Spleen (tissue), 11 donors: Measurements from ENCODE around the gene TTLL12. TPM values are rescaled to one million over a fixed set of nuclear protein-coding genes. Genes with fewer than 3 reads are reported as not detected.

Source experiments
- DNase-seq: peaks from one replicate; pipeline ENCODE4 v3.0.0-alpha.2; 2020
- H3K27ac ChIP-seq, 8 donors: fragments of 200-600 bp; sonication (generic) in 7 of 8; 1 replicate in 4 of 8; 2 replicates in 4 of 8; pipeline versions ENCODE4 v1.5.0 to v1.8.0; 2016 to 2021; ENCODE audit warnings: inconsistent platforms in 4 of 8, mild to moderate bottlenecking in 4 of 8, moderate library complexity in 1 of 8
- H3K27me3 ChIP-seq, 7 donors: fragments of 200-600 bp; sonication (generic) in 6 of 7; replicated peaks in 1 of 7; 1 replicate in 4 of 7; 2 replicates in 3 of 7; pipeline versions ENCODE4 v1.5.0 to v1.8.0; 2016 to 2021; ENCODE audit warnings: inconsistent platforms in 3 of 7, mild to moderate bottlenecking in 1 of 7
- H3K36me3 ChIP-seq, 6 donors: fragments of 200-600 bp; sonication (generic) in 5 of 6; 1 replicate in 4 of 6; 2 replicates in 2 of 6; pipeline versions ENCODE4 v1.5.0 to v1.8.0; 2016 to 2021; ENCODE audit warnings: inconsistent platforms in 2 of 6
- H3K4me1 ChIP-seq, 6 donors: fragments of 200-600 bp; sonication (generic) in 5 of 6; 1 replicate in 3 of 6; 2 replicates in 3 of 6; pipeline versions ENCODE4 v1.5.0 to v1.8.0; 2016 to 2021; ENCODE audit warnings: inconsistent platforms in 3 of 6
- H3K4me3 ChIP-seq, 8 donors: fragments of 200-600 bp; sonication (generic) in 7 of 8; 1 replicate in 4 of 8; 2 replicates in 4 of 8; pipeline versions ENCODE4 v1.5.0 to v1.8.0; 2016 to 2021; ENCODE audit warnings: inconsistent platforms in 4 of 8, mild to moderate bottlenecking in 4 of 8, moderate library complexity in 2 of 8
- H3K9me3 ChIP-seq, 8 donors: fragments of 200-600 bp; sonication (generic) in 7 of 8; 1 replicate in 4 of 8; 2 replicates in 4 of 8; pipeline versions ENCODE4 v1.5.0 to v1.8.0; 2016 to 2021; ENCODE audit warnings: inconsistent platforms in 4 of 8
- CTCF ChIP-seq, 11 experiments: fragments of 200-600 bp in 7 of 11; fragments of 450-650 bp in 4 of 11; sonication (generic) in 4 of 11; IDR thresholded peaks in 8 of 11; conservative IDR thresholded peaks in 3 of 11; 1 replicate in 7 of 11; 2 replicates in 4 of 11; pipeline versions ENCODE4 v1.4.0 to v1.8.0; 2016 to 2021; ENCODE audit warnings: antibody characterized with exemption in 11 of 11, inconsistent platforms in 4 of 11, mild to moderate bottlenecking in 1 of 11
- POLR2A ChIP-seq, 3 donors: fragments of 450-650 bp; IDR thresholded peaks; one replicate each; pipeline ENCODE4 v1.5.1; 2017; ENCODE audit warnings: antibody characterized with exemption in 3 of 3, mild to moderate bottlenecking in 1 of 3
- POLR2AphosphoS5 ChIP-seq, 3 donors: sonication (generic); formaldehyde crosslinking; IDR thresholded peaks; one replicate each; pipeline ENCODE4 v1.5.1; 2017; ENCODE audit warnings: antibody characterized with exemption in 3 of 3
- WGBS, 5 donors: extraction: QIAGEN DNeasy Blood & Tissue Kit in 3 of 5; methylation state at CpG; one replicate each; pipeline versions ENCODE4 v1.1.5 to v1.1.7; 2013 to 2018; 5-methylcytosine and 5-hydroxymethylcytosine counted together
- intact Hi-C: fragments of 100-400 bp; cut with DNase I; formaldehyde crosslinking; loops from one replicate; pipeline ENCODE4 v1.15.0; 2023; ENCODE audit warnings: low total_unique reads
- polyA plus RNA-seq, 3 donors: library from polyadenylated mRNA; stranded (reverse); fragments of 200-250 nt; gene quantifications; one replicate each; pipeline ENCODE4 v1.2.1, GENCODE V29; 2013
- total RNA-seq, 7 donors: library from RNA; depleted of rRNA in 3 of 7; stranded (reverse); fragments of >200 nt in 3 of 7; fragmentation: NEBNext Ultra II Directional in 4 of 7; extraction: Animal tissue kit (Norgen Biotek cat#: 25700) in 4 of 7; gene quantifications; one replicate each; pipeline versions ENCODE4 v1.1.0 to v1.2.1, GENCODE V29; 2016 to 2021
- donor health status: healthy with polysubstance abuse.
- donor health status: DM: no; HTN: no; CAD: no; lungs with moderate emphysema.
- donor health status: DM: no; HTN: no; CAD: no.
- donor health status: Bipolar disorder and iron deficiency.
- donor health status: healthy.
- donor health status: DM: no; HTN: no; CAD: no.
- donor health status: DM: yes; HTN: yes; CAD: no.

TTLL12 gene
- total and polyA plus RNA-seq, 10 donors = 8.7 to 21.6 (median 18.2) TPM

- Histone ChIP-seq H3K9me3 (no peaks in the 10 kb centered on the region), H3K27ac (no peak overlapping the region), H3K36me3 (peaks cover 0 to 22% (median 0%) of the 10 kb centered on the region in 6 donors), H3K4me1 (peaks cover 0 to 11% (median 4%) of the 10 kb centered on the region in 6 donors), H3K27me3 (no peaks in the 10 kb centered on the region), H3K4me3 (no peak overlapping the region)
- no peak for DNase-seq
- intact Hi-C loops = no loop called here
- TF ChIP-seq POLR2AphosphoS5 (IDR thresholded peaks at IDR 0.05) = no peak
- no peak for TF ChIP-seq POLR2A (IDR thresholded peaks at IDR 0.05)
- no peak for TF ChIP-seq CTCF (IDR thresholded peaks at IDR 0.05 in 8 of 11, conservative IDR thresholded peaks at IDR 0.05 in 3 of 11)
- WGBS, 5 donors = 82 to 92% (median 89%) methylated on average over 25 to 26 of the region's 26 CpGs
These were observed 21.1 kb upstream of the TTLL12 start for GRCh38 chr22:43207849-43208702.

DNA sequence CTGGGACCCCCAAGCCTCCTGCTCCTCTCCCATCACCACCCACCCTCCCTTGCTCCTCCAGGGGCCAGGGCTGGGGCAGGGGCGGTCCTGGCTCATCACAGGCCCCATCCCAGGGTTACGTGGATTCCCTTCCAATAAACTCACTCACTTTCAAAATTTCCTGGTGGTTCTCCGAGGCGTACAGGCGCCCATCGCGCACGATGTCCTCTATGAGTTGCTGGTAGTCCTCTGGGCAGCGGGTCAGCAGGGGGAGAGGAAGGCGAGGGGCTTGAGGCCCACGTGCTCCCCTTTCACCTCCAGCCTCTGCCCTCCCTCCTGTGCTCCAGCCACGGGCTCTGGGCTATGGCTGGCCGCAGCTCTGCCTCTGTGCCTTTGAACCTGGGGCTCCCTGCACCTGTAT is 20.5 kb upstream of the TTLL12 start:
- H3K36me3 ChIP-seq = peaks cover 0 to 22% (median 0%) of the 10 kb centered on the region in 6 donors
- no peaks in the 10 kb centered on the region for H3K9me3 ChIP-seq
- H3K27me3 ChIP-seq = no peaks in the 10 kb centered on the region
- 90 to 97% (median 92%) methylated on average over 13 of the region's 13 CpGs for WGBS, 5 donors
- no peak overlapping the region for H3K27ac ChIP-seq
- DNase-seq = no peak
- peaks cover 0 to 11% (median 4%) of the 10 kb centered on the region in 6 donors for H3K4me1 ChIP-seq
- H3K4me3 ChIP-seq = no peak overlapping the region
- TF ChIP-seq CTCF (IDR thresholded peaks at IDR 0.05 in 8 of 11, conservative IDR thresholded peaks at IDR 0.05 in 3 of 11) = no peak
- TF ChIP-seq POLR2AphosphoS5 (IDR thresholded peaks at IDR 0.05) = no peak
- TF ChIP-seq POLR2A (IDR thresholded peaks at IDR 0.05) = no peak
- intact Hi-C loops = no loop called here

GRCh38 chr22:43206509-43207161 is 19.7 kb upstream of the TTLL12 start:
- Histone ChIP-seq H3K9me3 (no peaks in the 10 kb centered on the region), H3K27ac (peak overlapping the region in 1 of 8 donors; percentile 50), H3K4me3 (no peak overlapping the region), H3K4me1 (peaks cover 0 to 11% (median 4%) of the 10 kb centered on the region in 6 donors), H3K36me3 (peaks cover 0 to 22% (median 0%) of the 10 kb centered on the region in 6 donors), H3K27me3 (no peaks in the 10 kb centered on the region)
- intact Hi-C loops = no loop called here
- 37 to 51% (median 41%) methylated on average over 17 to 23 of the region's 23 CpGs for WGBS, 5 donors
- DNase-seq = no peak
- TF ChIP-seq POLR2A (IDR thresholded peaks at IDR 0.05) = no peak
- no peak for TF ChIP-seq POLR2AphosphoS5 (IDR thresholded peaks at IDR 0.05)
- TF ChIP-seq CTCF (IDR thresholded peaks at IDR 0.05 in 8 of 11, conservative IDR thresholded peaks at IDR 0.05 in 3 of 11) = no peak
